Neural cell (in vitro differentiated cells): ENCODE data around the gene OR6C76. TPM values are rescaled to one million over a fixed set of nuclear protein-coding genes. Genes with fewer than 3 reads are reported as not detected.

Source experiments
- H2AFZ ChIP-seq: fragments of 200-600, 300-800 bp; sonication (generic), shearing (Covaris generic); 2 replicates; pipeline ENCODE4 v1.6.0; 2014; ENCODE audit warnings: low read depth, mild to moderate bottlenecking, antibody characterized with exemption, low read length, moderate library complexity
- H3F3A ChIP-seq: fragments of 200-600 bp; shearing (Covaris generic); 2 replicates; pipeline ENCODE4 v1.6.1; 2016; ENCODE audit warnings: mild to moderate bottlenecking, moderate library complexity, mixed read lengths, antibody characterized with exemption, low read length; ENCODE audit not compliant: insufficient read depth, poor library complexity, severe bottlenecking
- H3K27ac ChIP-seq: fragments of 200-600, 300-800 bp; sonication (generic), shearing (Covaris generic); 2 replicates; pipeline ENCODE4 v1.5.1; 2014; ENCODE audit warnings: mild to moderate bottlenecking, low read length, moderate library complexity
- H3K27me3 ChIP-seq: fragments of 300-800, 200-600 bp; sonication (generic), shearing (Covaris generic); 2 replicates; pipeline ENCODE4 v1.6.0; 2014; ENCODE audit warnings: mild to moderate bottlenecking, low read depth, low read length, moderate library complexity; ENCODE audit not compliant: insufficient read depth
- H3K36me3 ChIP-seq: fragments of 300-800, 200-600 bp; sonication (generic), shearing (Covaris generic); 2 replicates; pipeline ENCODE4 v1.5.1; 2014; ENCODE audit warnings: mild to moderate bottlenecking, antibody characterized with exemption, low read length, moderate library complexity; ENCODE audit not compliant: insufficient read depth
- H3K4me2 ChIP-seq: fragments of 300-800, 200-600 bp; sonication (generic), shearing (Covaris generic); 2 replicates; pipeline ENCODE4 v1.6.0; 2014; ENCODE audit warnings: mild to moderate bottlenecking, low read length
- H3K4me3 ChIP-seq: fragments of 300-800, 200-600 bp; sonication (generic), shearing (Covaris generic); 2 replicates; pipeline ENCODE4 v1.5.1; 2014; ENCODE audit warnings: mild to moderate bottlenecking, low read length, moderate library complexity
- H3K79me2 ChIP-seq: fragments of 200-600 bp; shearing (Covaris generic); replicated peaks from 2 replicates; pipeline ENCODE4 v1.6.0; 2014; ENCODE audit warnings: mild to moderate bottlenecking, low read length, moderate library complexity; ENCODE audit not compliant: insufficient read depth
- H3K9ac ChIP-seq: fragments of 300-800, 200-600 bp; sonication (generic), shearing (Covaris generic); 2 replicates; pipeline ENCODE4 v1.6.1; 2016; ENCODE audit warnings: mild to moderate bottlenecking, low read length, mixed read lengths
- H3K9me2 ChIP-seq: fragments of 200-600 bp; shearing (Covaris generic); 2 replicates; pipeline ENCODE4 v1.6.1; 2016; ENCODE audit warnings: mild to moderate bottlenecking, low read length, mixed read lengths; ENCODE audit not compliant: insufficient read depth
- H3K9me3 ChIP-seq: fragments of 200-600, 300-800 bp; sonication (generic), shearing (Covaris generic); 2 replicates; pipeline ENCODE4 v1.6.1; 2016; ENCODE audit warnings: mild to moderate bottlenecking, mixed run types, low read length, moderate library complexity, mixed read lengths
- H4K20me1 ChIP-seq: fragments of 200-600 bp; shearing (Covaris generic); 2 replicates; pipeline ENCODE4 v1.6.1; 2016; ENCODE audit warnings: mild to moderate bottlenecking, mixed run types; ENCODE audit not compliant: insufficient read depth
- CTCF ChIP-seq: fragments of 450-650 bp; IDR thresholded peaks from 2 replicates; pipeline ENCODE4 v1.5.1; 2014; ENCODE audit warnings: antibody characterized with exemption, mild to moderate bottlenecking, moderate library complexity; ENCODE audit not compliant: poor library complexity, severe bottlenecking
- EP300 ChIP-seq: fragments of 450-650 bp; conservative IDR thresholded peaks from 2 replicates; pipeline ENCODE4 v1.6.1; 2014; ENCODE audit warnings: antibody characterized with exemption, mild to moderate bottlenecking, moderate library complexity; ENCODE audit not compliant: poor library complexity, severe bottlenecking
- EZH2 ChIP-seq: fragments of 200-600, 300-800 bp; shearing (Covaris generic), sonication (generic); IDR thresholded peaks from 2 replicates; pipeline ENCODE4 v1.6.1; 2014; ENCODE audit warnings: antibody characterized with exemption, low read length, borderline replicate concordance, mild to moderate bottlenecking; ENCODE audit not compliant: insufficient read depth, poor library complexity, severe bottlenecking
- MXI1 ChIP-seq: fragments of 450-650 bp; conservative IDR thresholded peaks from 2 replicates; pipeline ENCODE4 v1.6.1; 2014; ENCODE audit warnings: antibody characterized with exemption, mild to moderate bottlenecking; ENCODE audit not compliant: poor library complexity, severe bottlenecking
- POLR2AphosphoS5 ChIP-seq: IDR thresholded peaks from 2 replicates; pipeline ENCODE4 v1.6.1; 2012
- RAD21 ChIP-seq: fragments of 450-650 bp; conservative IDR thresholded peaks from 2 replicates; pipeline ENCODE4 v1.6.1; 2014; ENCODE audit warnings: antibody characterized with exemption, mild to moderate bottlenecking, moderate library complexity
- SMC3 ChIP-seq: fragments of 450-650 bp; conservative IDR thresholded peaks from 2 replicates; pipeline ENCODE4 v1.6.1; 2014; ENCODE audit warnings: antibody characterized with exemption, mild to moderate bottlenecking, moderate library complexity; ENCODE audit not compliant: poor library complexity
- polyA plus RNA-seq: library from polyadenylated mRNA; depleted of rRNA; stranded (reverse); fragments of >200 nt; gene quantifications from 2 replicates; pipeline ENCODE4 v1.2.3, GENCODE V29; 2014

OR6C76 gene
- polyA plus RNA-seq, 1 donor from 2014 or later: not detected

GRCh38 chr12:55472264-55472663 is 46.2 kb downstream of the OR6C76 start:
- no peak overlapping the region for H3K27ac ChIP-seq
- H3K4me3 ChIP-seq: no peak overlapping the region
- no peaks in the 10 kb centered on the region for H3F3A ChIP-seq
- H3K4me2 ChIP-seq: no peak overlapping the region
- H4K20me1 ChIP-seq: no peaks in the 10 kb centered on the region
- no peaks in the 10 kb centered on the region for H3K9me2 ChIP-seq
- H3K9me3 ChIP-seq: no peaks in the 10 kb centered on the region
- no peaks in the 10 kb centered on the region for H3K36me3 ChIP-seq
- H2AFZ ChIP-seq: no peak overlapping the region
- H3K9ac ChIP-seq: no peak overlapping the region
- no peaks in the 10 kb centered on the region for H3K79me2 ChIP-seq
- TF ChIP-seq MXI1 (no peak), RAD21 (no peak), SMC3 (no peak), POLR2AphosphoS5 (no peak), EP300 (no peak), CTCF (no peak), EZH2 (no peak)
- no peaks in the 10 kb centered on the region for H3K27me3 ChIP-seq

Other genes starting within 250 kb of the OR6C76 start
- not detected in 2 replicates for gene OR10A7, start 205.2 kb upstream of the OR6C76 start, polyA plus RNA-seq
- not detected in 2 replicates for gene OR6C74, start 181.6 kb upstream of the OR6C76 start, polyA plus RNA-seq
- not detected in 2 replicates for gene OR6C6, start 129.7 kb upstream of the OR6C76 start, polyA plus RNA-seq
- gene OR6C1, start 111.9 kb upstream of the OR6C76 start, polyA plus RNA-seq: not detected in 2 replicates
- not detected in 2 replicates for gene OR6C3, start 95.5 kb upstream of the OR6C76 start, polyA plus RNA-seq
- gene OR6C75, start 63.3 kb upstream of the OR6C76 start, polyA plus RNA-seq: not detected in 2 replicates
- gene OR6C65, start 25.7 kb upstream of the OR6C76 start, polyA plus RNA-seq: not detected in 2 replicates
- not detected in 2 replicates for gene OR6C2, start 17.8 kb downstream of the OR6C76 start, polyA plus RNA-seq
- gene OR6C70, start 43.9 kb downstream of the OR6C76 start, polyA plus RNA-seq: not detected in 2 replicates
- not detected in 2 replicates for gene OR6C68, start 66.1 kb downstream of the OR6C76 start, polyA plus RNA-seq
- gene OR6C4, start 123.3 kb downstream of the OR6C76 start, polyA plus RNA-seq: not detected in 2 replicates
- gene OR2AP1, start 146.2 kb downstream of the OR6C76 start, polyA plus RNA-seq: not detected in 2 replicates
- not detected in 2 replicates for gene OR10P1, start 210.6 kb downstream of the OR6C76 start, polyA plus RNA-seq